GM23248 (cell line): ENCODE results near the gene SLC38A2.

Experiments
- EZH2 ChIP-seq: fragments of 200-600 bp; sonication (generic); IDR thresholded peaks from 2 replicates; pipeline ENCODE4 v1.6.1; 2018; ENCODE audit warnings: antibody characterized with exemption, mild to moderate bottlenecking; ENCODE audit not compliant: insufficient read depth, poor library complexity, severe bottlenecking
- EZH2phosphoT487 ChIP-seq: fragments of 200-600 bp; sonication (generic); IDR thresholded peaks from 2 replicates; pipeline ENCODE4 v1.6.1; 2018; ENCODE audit warnings: antibody characterized with exemption, moderate library complexity, mild to moderate bottlenecking, low read depth; ENCODE audit not compliant: insufficient read depth

GRCh38 chr12:46360370-46360769 lies 12.2 kb downstream of the SLC38A2 start:
- TF ChIP-seq EZH2: no peak
- TF ChIP-seq EZH2phosphoT487: no peak
